GM19397 (cell line): ENCODE data around the gene CST9.

Experiments
- ATAC-seq: cut with Tn5 transposase; IDR thresholded peaks from one replicate; pipeline ENCODE4 v1.9.1; 2021; ENCODE audit warnings: mild to moderate bottlenecking, moderate library complexity; ENCODE audit not compliant: unreplicated experiment

Gene CST9

GRCh38 chr20:23605867-23606651 is at the start of gene CST9:
Gene CST9 (minus strand): TSS chr20:23605917. CDS start chr20:23605864, 53 bp downstream.
- no peak for ATAC-seq

- ATAC-seq, result no peak
These were observed 49.0 kb upstream of the CST9 start for GRCh38 chr20:23654717-23655116.

- ATAC-seq, result no peak
These were observed 48.3 kb upstream of the CST9 start for GRCh38 chr20:23654000-23654399.

DNA sequence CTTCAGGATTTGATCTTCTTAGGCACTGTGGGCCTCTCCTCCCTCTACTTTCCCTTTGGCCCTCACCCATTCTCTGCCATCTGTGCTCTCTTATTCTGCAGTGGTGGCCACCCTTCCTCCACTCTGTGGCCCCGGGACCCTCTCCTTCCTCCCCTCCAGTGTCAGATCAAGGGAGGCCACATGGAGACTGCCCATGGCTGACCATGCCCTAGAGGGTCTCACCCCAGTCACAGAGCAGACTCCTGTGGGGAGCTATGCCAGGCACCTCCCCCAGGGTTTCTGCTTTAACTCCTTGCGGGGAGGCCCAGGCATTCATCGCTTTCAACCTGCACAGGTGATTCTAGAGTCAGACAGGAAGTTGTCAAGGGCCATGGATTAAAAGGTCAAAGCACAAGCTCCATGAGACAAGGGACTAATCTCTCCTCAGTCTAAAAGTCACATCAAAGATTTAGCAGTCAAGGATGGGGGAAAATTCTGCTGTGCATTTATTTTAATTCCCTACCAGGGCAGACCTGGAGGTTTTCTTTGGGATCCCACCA is 47.8 kb upstream of the CST9 start:
- ATAC-seq, result no peak

- ATAC-seq, result no peak
These were observed 47.2 kb upstream of the CST9 start for GRCh38 chr20:23652926-23653325.

DNA sequence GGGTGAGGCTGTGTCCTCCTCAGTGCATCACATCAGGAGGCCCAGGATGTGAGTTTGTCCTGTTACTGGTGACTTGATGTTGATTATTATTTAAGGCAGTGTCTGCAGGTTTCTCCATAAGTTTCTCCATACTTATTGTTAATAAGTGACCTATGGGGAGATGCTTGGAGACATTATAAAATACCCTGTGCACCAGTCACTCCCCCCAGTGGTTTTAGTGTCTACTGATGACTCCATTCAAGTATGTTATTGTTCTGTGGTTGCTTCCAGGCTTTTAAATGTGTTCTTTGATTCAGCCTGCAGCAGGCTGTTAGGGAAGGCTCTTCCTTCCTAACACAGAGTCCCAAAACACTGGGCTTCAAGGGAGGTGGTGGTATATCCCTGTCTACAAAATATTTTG is 46.7 kb upstream of the CST9 start:
- no peak for ATAC-seq

- no peak for ATAC-seq
These were observed 45.4 kb upstream of the CST9 start for GRCh38 chr20:23651117-23651516.

GRCh38 chr20:23649830-23650417 is 44.2 kb upstream of the CST9 start:
- no peak for ATAC-seq

DNA sequence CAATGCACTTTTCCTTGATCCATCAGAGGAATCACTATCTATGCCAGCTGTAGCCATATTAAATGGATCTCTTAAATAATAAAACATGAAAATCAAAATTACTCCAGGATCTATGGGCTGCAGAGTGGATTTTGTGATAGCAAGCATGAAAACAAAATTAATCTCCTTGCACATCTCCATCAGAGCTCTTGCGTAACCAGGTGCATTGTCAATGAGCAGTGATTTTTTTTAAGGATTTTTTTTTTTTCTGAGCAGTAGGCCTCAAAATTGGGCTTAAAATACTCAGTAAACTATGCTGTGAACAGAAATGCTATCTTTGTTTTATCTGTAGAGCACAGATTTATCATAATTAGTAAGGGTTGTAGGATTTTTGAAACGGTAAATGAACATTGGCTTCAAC is 43.5 kb upstream of the CST9 start:
- ATAC-seq, result no peak

DNA sequence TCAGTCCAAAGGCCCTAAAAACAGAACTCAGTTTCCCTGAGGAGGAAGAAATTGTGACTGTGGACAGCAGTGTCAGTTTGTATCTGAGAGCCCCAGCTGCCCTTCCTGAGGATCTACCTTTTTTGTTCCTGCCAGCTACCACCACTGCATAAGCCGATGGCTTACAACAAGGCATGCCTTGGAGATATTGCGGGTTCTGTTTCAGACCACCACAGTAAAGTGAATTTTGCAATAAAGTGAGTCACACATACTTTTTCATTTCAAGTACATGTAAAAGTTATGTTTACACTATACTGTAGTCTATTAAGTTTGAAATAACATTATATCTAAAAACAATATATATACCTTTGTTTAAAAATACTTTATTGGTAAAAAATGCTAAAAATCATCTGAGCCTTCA is 41.6 kb upstream of the CST9 start:
- no peak for ATAC-seq

DNA sequence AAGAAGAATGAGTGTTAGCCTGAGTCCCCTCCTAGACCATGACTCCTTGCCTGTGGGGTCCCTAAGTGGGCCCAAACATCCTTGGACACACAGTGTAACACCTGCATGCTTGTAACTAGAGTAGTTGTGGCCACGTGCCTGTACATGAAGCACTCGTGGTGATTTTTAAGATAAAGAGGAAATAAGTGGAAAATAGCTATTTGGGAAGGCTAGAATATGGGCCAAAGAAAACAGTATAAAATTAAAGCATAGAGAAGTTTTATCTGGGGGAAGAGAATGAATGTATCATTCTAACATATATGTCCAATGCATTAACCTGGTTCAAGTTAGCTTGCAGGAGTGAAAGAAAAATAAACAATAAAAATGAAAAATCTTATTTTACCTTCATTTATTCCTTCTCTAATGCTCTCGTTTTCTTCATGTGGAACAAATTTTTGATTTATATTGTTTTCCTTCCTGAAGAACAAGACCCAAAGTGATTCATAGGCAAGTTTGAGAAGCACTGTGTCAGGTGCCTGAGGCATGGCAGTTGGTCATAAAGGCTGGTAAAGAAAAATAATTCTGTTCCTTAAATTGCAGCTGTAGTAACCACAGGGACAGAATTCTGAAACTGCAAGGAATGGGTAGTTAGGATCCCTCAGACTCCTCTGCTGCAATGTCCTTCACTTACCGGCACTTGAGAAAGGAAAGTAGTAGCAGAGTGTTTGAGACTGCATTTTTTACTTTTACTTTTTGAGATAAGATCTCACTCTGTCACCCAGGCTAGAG is 40.6 kb upstream of the CST9 start:
- no peak for ATAC-seq

DNA sequence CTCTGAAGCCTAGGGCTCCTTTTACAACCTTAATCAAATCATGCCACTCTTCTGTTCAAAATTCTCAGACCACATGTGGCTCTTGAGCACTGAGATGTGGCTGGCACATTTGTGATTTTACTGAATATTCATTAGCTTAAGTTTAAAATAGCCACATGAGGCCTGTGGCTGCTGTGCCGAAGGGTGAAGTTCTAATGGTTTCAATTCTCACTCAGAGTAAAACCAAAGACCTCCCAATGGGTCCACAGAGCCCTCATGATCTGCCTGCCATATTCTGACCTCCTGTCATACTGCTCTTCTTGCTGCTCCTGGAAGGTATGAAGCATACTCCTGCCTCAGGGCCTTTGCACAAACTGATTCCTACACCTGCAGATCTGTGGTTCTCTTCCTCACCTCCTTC is 39.9 kb upstream of the CST9 start:
- no peak for ATAC-seq

DNA sequence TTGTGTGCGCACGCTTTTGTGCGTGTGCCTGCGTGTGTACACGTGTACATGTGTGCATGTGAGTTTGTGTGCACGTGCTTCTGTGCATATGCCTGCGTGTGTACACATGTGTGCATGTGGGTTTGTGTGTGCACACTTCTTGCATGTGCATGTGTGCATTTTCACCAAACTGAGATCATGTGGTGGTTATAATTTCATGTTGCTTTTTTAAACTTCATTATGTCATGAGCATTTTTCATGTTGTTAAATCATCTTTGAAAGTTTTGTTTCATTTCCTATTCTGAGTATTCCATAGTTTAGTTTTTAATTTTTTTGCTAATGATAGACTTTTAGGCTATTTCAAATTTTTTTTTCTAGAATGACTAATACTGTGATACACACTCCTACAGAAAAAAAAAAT is 38.4 kb upstream of the CST9 start:
- ATAC-seq, result no peak

GRCh38 chr20:23643659-23644058 is 37.9 kb upstream of the CST9 start:
- ATAC-seq, result no peak

GRCh38 chr20:23641936-23642751 is 36.4 kb upstream of the CST9 start:
- ATAC-seq, result no peak

DNA sequence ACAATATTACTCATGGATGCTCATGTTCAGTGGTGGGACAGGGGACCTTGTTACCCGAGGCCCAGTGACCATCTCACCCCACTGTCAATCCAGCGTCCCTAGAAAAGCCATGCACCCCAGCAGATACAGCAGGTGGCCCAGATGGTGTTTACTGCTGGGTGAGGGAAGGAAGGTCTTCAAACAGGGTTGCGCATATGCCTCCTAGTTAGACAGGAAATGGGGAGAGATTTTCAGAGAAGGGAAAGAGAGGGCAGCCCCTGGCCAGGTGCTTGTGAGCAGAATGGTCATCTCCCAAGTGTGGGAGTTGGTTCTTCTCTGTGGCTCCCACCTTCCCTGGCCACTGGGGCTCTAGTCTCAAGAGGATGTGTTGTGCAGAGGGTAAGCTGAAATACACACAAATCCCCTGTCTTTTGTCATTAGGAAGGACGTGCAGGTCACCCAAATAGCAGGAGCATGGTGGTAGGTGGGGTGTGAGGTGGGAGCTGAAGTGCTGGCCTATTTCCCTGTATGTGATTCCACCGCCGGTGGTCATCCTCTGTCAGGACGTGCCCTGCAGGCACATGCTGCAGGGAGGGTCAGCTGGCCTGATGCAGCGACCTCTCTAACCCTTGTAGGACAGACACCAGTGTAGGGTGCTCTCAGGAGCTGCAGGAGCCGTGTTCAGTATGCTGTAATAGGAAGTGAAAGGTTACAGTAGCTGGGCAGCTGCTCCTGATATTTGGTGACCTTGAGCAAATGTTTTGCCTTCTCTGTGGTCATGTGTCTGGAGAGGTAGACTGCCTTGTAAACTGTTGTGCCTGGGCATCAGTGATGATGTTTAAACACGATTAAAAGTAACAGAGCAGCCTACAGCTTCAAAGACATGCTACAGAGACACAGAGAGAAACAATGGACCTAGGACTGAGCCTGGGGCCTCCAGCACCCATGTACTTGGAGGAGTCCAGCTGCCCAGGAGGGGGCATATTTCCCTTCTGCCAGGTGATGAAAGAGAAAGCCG is 35.3 kb upstream of the CST9 start:
- ATAC-seq, result no peak

GRCh38 chr20:23640018-23640601 is 34.4 kb upstream of the CST9 start:
- no peak for ATAC-seq

DNA sequence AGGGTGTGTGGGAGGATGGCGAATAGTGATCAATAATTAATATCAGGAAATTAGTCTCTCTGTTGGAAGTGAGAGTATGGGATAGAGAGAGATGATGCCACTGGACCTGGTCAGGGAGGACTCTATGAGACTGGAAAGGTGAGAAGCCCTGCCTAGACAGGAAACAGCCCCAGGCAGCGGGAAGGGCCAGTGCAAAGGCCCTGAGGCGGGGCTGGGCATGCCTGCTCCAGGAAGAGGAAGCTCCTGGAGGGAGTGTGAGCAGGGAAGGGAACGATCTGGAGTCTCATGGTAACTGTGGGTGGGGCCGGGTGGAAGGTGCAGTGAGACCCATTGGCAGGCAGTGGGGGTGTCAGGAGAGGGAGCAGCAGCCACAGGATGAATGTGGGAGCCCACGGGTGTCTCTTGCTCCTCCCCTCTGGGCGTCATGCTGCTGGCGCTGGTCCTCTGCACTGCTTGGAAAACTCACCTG is 33.8 kb upstream of the CST9 start:
- no peak for ATAC-seq

- ATAC-seq, result no peak
These were observed 32.6 kb upstream of the CST9 start for GRCh38 chr20:23638309-23638708.
